Measurements from ENCODE around the gene LOXHD1.

Gene LOXHD1

DNA sequence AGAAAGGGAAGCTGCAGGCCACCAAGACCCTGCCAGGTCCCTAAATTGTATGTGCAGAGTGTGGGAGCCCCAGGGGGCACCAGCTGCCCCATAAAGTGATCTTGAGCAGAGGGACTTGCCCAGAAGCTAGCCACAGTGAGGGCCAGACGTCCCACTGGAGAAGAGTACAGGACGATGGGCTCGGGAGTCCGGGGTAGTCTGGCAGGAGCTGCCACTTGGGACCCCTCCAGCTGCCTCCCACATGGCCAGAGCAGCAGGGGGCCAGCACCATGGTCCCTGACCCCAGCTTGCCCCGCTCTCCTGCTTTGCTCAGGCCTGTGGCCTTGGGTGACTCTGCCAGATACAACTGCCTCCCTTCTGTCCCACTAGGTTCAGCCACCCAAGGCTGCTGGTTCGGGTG, 11.7 kb upstream of the LOXHD1 start:
- H3K36me3 ChIP-seq (ENCODE audit: control insufficient read depth, insufficient read depth, low read length) = no peaks in the 10 kb centered on the region
- no peaks in the 10 kb centered on the region for H3K27me3 ChIP-seq (ENCODE audit: control insufficient read depth, insufficient read depth, low read length)
- H2AFZ ChIP-seq = no peak overlapping the region
- no peak overlapping the region for H3K4me3 ChIP-seq (ENCODE audit: low read depth, low read length)
- H3K79me2 ChIP-seq = no peaks in the 10 kb centered on the region
- H3K4me2 ChIP-seq (ENCODE audit: low read length) = no peak overlapping the region
- no peak overlapping the region for H3K9ac ChIP-seq
- no peak overlapping the region for H3K27ac ChIP-seq
- H3K4me1 ChIP-seq = peaks cover 12% of the 10 kb centered on the region
- TF ChIP-seq, protein P1, sequence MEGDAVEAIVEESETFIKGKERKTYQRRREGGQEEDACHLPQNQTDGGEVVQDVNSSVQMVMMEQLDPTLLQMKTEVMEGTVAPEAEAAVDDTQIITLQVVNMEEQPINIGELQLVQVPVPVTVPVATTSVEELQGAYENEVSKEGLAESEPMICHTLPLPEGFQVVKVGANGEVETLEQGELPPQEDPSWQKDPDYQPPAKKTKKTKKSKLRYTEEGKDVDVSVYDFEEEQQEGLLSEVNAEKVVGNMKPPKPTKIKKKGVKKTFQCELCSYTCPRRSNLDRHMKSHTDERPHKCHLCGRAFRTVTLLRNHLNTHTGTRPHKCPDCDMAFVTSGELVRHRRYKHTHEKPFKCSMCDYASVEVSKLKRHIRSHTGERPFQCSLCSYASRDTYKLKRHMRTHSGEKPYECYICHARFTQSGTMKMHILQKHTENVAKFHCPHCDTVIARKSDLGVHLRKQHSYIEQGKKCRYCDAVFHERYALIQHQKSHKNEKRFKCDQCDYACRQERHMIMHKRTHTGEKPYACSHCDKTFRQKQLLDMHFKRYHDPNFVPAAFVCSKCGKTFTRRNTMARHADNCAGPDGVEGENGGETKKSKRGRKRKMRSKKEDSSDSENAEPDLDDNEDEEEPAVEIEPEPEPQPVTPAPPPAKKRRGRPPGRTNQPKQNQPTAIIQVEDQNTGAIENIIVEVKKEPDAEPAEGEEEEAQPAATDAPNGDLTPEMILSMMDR (IDR thresholded peaks at IDR 0.05) = no peak
- H3K9me3 ChIP-seq (ENCODE audit: control insufficient read depth, low read length) = no peaks in the 10 kb centered on the region

- Histone ChIP-seq H3K36me3 (ENCODE audit: control insufficient read depth, insufficient read depth, low read length) (no peaks in the 10 kb centered on the region), H2AFZ (peak overlapping the region; percentile 33), H3K4me2 (ENCODE audit: low read length) (no peak overlapping the region), H3K9ac (no peak overlapping the region), H3K4me1 (peaks cover 11% of the 10 kb centered on the region), H3K27ac (peak overlapping the region; percentile 6), H3K9me3 (ENCODE audit: control insufficient read depth, low read length) (no peaks in the 10 kb centered on the region), H3K79me2 (no peaks in the 10 kb centered on the region), H3K4me3 (ENCODE audit: low read depth, low read length) (no peak overlapping the region), H3K27me3 (ENCODE audit: control insufficient read depth, insufficient read depth, low read length) (no peaks in the 10 kb centered on the region)
- TF ChIP-seq, protein P1 (IDR thresholded peaks at IDR 0.05) = no peak
These were observed 11.1 kb upstream of the LOXHD1 start for GRCh38 chr18:46668135-46668534.

- Histone ChIP-seq H3K27me3 (ENCODE audit: control insufficient read depth, insufficient read depth, low read length) (no peaks in the 10 kb centered on the region), H3K4me2 (ENCODE audit: low read length) (no peak overlapping the region), H3K4me3 (ENCODE audit: low read depth, low read length) (no peak overlapping the region), H3K27ac (no peak overlapping the region), H3K36me3 (ENCODE audit: control insufficient read depth, insufficient read depth, low read length) (no peaks in the 10 kb centered on the region), H3K9me3 (ENCODE audit: control insufficient read depth, low read length) (no peaks in the 10 kb centered on the region), H2AFZ (no peak overlapping the region), H3K9ac (no peak overlapping the region), H3K79me2 (no peaks in the 10 kb centered on the region), H3K4me1 (peaks cover 20% of the 10 kb centered on the region)
- TF ChIP-seq, protein P1 (IDR thresholded peaks at IDR 0.05) = no peak
These were observed 6.5 kb upstream of the LOXHD1 start for GRCh38 chr18:46663539-46663938.

DNA sequence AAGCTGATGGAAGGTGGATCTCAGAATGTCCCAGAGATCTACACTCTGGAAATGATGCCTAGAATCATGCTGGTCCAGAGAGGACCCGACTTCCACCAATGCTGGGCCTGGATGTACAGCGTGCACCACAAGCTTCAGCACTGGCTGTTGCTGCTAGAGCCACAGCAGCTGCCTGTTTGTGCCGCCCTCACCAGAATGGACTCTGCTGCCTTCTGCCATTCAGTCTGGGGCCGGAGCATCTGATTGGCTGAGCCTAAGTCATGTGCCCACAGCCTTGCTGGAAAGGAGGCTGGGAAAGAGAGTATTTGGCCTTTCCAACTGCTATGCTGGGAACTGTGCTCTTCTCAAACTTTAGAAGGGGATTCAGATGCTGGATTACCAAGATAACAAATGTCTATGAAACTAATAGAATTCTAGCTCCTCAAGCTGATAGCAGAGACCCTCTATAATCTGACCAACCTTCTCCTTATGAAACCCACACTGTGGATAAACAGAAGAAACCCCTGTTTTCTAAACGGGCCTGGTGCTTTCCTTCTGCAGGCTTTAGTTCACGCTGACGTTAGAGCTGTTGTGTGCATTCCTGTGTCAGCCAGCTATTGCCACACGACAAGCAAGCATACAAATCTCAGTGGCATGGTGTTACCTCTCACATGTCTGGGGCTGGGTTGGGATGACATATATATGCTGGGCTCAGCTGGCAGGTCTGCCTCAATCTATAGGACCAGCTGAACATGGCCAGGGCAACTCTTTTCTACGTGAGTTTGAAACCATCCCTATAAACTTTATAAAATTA, 4.1 kb upstream of the LOXHD1 start:
- peaks cover 17% of the 10 kb centered on the region for H3K4me1 ChIP-seq
- no peaks in the 10 kb centered on the region for H3K36me3 ChIP-seq (ENCODE audit: control insufficient read depth, insufficient read depth, low read length)
- H3K79me2 ChIP-seq = no peaks in the 10 kb centered on the region
- TF ChIP-seq, protein P1 (IDR thresholded peaks at IDR 0.05) = no peak
- no peak overlapping the region for H3K4me3 ChIP-seq (ENCODE audit: low read depth, low read length)
- no peak overlapping the region for H3K4me2 ChIP-seq (ENCODE audit: low read length)
- no peak overlapping the region for H3K27ac ChIP-seq
- no peaks in the 10 kb centered on the region for H3K27me3 ChIP-seq (ENCODE audit: control insufficient read depth, insufficient read depth, low read length)
- H2AFZ ChIP-seq = peak overlapping the region; percentile 51
- H3K9ac ChIP-seq = no peak overlapping the region
- H3K9me3 ChIP-seq (ENCODE audit: control insufficient read depth, low read length) = no peaks in the 10 kb centered on the region

DNA sequence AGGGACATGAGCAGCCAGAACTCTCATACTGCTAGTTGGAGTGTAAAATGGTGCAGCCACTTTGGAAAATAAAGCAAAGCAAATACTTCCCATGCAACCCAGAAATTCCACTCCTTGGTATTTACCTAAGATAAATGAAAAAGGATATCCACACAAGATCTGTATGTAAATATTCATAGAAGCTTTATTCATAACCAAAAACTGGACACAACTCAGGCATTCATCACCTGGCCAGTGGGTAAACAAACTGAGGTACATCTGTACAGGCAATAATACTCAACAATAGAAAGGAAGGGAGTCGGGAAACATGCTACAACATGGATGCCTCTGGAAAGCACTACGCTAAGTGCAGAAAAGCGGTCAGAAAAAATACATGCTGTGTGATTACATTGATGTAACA, 2.5 kb upstream of the LOXHD1 start:
- no peak overlapping the region for H2AFZ ChIP-seq
- H3K9ac ChIP-seq = no peak overlapping the region
- H3K4me1 ChIP-seq = peaks cover 11% of the 10 kb centered on the region
- H3K4me2 ChIP-seq (ENCODE audit: low read length) = no peak overlapping the region
- TF ChIP-seq, protein P1 (IDR thresholded peaks at IDR 0.05) = no peak
- H3K4me3 ChIP-seq (ENCODE audit: low read depth, low read length) = no peak overlapping the region
- H3K9me3 ChIP-seq (ENCODE audit: control insufficient read depth, low read length) = no peaks in the 10 kb centered on the region
- no peak overlapping the region for H3K27ac ChIP-seq
- H3K27me3 ChIP-seq (ENCODE audit: control insufficient read depth, insufficient read depth, low read length) = no peaks in the 10 kb centered on the region
- H3K79me2 ChIP-seq = no peaks in the 10 kb centered on the region
- H3K36me3 ChIP-seq (ENCODE audit: control insufficient read depth, insufficient read depth, low read length) = no peaks in the 10 kb centered on the region
